ENCODE results near the gene FNDC7. TPM values are rescaled to one million over a fixed set of nuclear protein-coding genes. Genes with fewer than 3 reads are reported as not detected.

FNDC7 gene
- total RNA-seq, 1 experiment from 2014 or later = 0.05 TPM

GRCh38 chr1:108692724-108693655 is 19.7 kb upstream of the FNDC7 start:
- intact Hi-C loops (cut with micrococcal nuclease; ENCODE audit: unreplicated experiment) = no loop called here
- Histone ChIP-seq H3K27me3 (ENCODE audit: control insufficient read depth, insufficient read depth, low read length) (no peaks in the 10 kb centered on the region), H3K36me3 (ENCODE audit: control insufficient read depth, insufficient read depth, low read length) (peaks cover 36% of the 10 kb centered on the region), H3K9me3 (ENCODE audit: control insufficient read depth, insufficient read depth, low read depth, low read length) (no peaks in the 10 kb centered on the region), H3K27ac (ENCODE audit: low read length) (peak overlapping the region; percentile 95), H3K4me1 (ENCODE audit: control insufficient read depth, insufficient read depth, low read length) (peaks cover 12% of the 10 kb centered on the region), H3K4me3 (ENCODE audit: low read depth in 2 of 2, low read length in 2 of 2) (peak overlapping the region; percentile 89 to 97)
- POLR2A ChIA-PET = interaction anchor here (1.1 to 1.2 kb wide), 2 partner anchors 26 to 32 kb away, joined by 3 read pairs; partner anchors contain the start of gene HENMT1
- ATAC-seq (peak; percentile 52), DNase-seq (ENCODE audit: low read depth, low spot score) (no peak)
- no TSS peak for BruUV-seq (replicated peaks)
- no peak for TF ChIP-seq SIN3A (IDR thresholded peaks at IDR 0.05; ENCODE audit: borderline replicate concordance, insufficient read depth, low read depth, low read length)
- TF ChIP-seq, protein P1, sequence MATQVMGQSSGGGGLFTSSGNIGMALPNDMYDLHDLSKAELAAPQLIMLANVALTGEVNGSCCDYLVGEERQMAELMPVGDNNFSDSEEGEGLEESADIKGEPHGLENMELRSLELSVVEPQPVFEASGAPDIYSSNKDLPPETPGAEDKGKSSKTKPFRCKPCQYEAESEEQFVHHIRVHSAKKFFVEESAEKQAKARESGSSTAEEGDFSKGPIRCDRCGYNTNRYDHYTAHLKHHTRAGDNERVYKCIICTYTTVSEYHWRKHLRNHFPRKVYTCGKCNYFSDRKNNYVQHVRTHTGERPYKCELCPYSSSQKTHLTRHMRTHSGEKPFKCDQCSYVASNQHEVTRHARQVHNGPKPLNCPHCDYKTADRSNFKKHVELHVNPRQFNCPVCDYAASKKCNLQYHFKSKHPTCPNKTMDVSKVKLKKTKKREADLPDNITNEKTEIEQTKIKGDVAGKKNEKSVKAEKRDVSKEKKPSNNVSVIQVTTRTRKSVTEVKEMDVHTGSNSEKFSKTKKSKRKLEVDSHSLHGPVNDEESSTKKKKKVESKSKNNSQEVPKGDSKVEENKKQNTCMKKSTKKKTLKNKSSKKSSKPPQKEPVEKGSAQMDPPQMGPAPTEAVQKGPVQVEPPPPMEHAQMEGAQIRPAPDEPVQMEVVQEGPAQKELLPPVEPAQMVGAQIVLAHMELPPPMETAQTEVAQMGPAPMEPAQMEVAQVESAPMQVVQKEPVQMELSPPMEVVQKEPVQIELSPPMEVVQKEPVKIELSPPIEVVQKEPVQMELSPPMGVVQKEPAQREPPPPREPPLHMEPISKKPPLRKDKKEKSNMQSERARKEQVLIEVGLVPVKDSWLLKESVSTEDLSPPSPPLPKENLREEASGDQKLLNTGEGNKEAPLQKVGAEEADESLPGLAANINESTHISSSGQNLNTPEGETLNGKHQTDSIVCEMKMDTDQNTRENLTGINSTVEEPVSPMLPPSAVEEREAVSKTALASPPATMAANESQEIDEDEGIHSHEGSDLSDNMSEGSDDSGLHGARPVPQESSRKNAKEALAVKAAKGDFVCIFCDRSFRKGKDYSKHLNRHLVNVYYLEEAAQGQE (IDR thresholded peaks at IDR 0.05; ENCODE audit: insufficient read depth in 1 of 2, low read depth in 2 of 2, low read length in 1 of 2) = no peak
- no peak for TF ChIP-seq CTCF (IDR thresholded peaks at IDR 0.05)
- no peak for TF ChIP-seq POLR2AphosphoS5 (IDR thresholded peaks at IDR 0.05; ENCODE audit: low read depth, low read length)
- no peak for TF ChIP-seq TCF7L2 (IDR thresholded peaks at IDR 0.05; ENCODE audit: low read depth, low read length)
- CTCF ChIA-PET = no interaction called here
- in situ Hi-C loops (cut with HindIII; ENCODE audit: low pct_unique_long_range_greater_than_20kb, low sequenced_read_pairs) = no loop called here

- ATAC-seq = no peak
- DNase-seq (ENCODE audit: low read depth, low spot score) = no peak
- intact Hi-C loops (cut with micrococcal nuclease; ENCODE audit: unreplicated experiment) = no loop called here
- H3K27ac ChIP-seq (ENCODE audit: low read length) = no peak overlapping the region
- POLR2A ChIA-PET = no interaction called here
- H3K36me3 ChIP-seq (ENCODE audit: control insufficient read depth, insufficient read depth, low read length) = peaks cover 54% of the 10 kb centered on the region
- peaks cover 12% of the 10 kb centered on the region for H3K4me1 ChIP-seq (ENCODE audit: control insufficient read depth, insufficient read depth, low read length)
- in situ Hi-C loops (cut with HindIII; ENCODE audit: low pct_unique_long_range_greater_than_20kb, low sequenced_read_pairs) = no loop called here
- H3K9me3 ChIP-seq (ENCODE audit: control insufficient read depth, insufficient read depth, low read depth, low read length) = no peaks in the 10 kb centered on the region
- TF ChIP-seq, protein P1 (IDR thresholded peaks at IDR 0.05; ENCODE audit: insufficient read depth in 1 of 2, low read depth in 2 of 2, low read length in 1 of 2) = no peak
- TF ChIP-seq SIN3A (IDR thresholded peaks at IDR 0.05; ENCODE audit: borderline replicate concordance, insufficient read depth, low read depth, low read length) = no peak
- TF ChIP-seq TCF7L2 (IDR thresholded peaks at IDR 0.05; ENCODE audit: low read depth, low read length) = no peak
- no peak for TF ChIP-seq POLR2AphosphoS5 (IDR thresholded peaks at IDR 0.05; ENCODE audit: low read depth, low read length)
- TF ChIP-seq CTCF (IDR thresholded peaks at IDR 0.05) = no peak
- H3K27me3 ChIP-seq (ENCODE audit: control insufficient read depth, insufficient read depth, low read length) = no peaks in the 10 kb centered on the region
- no TSS peak for BruUV-seq (replicated peaks)
- CTCF ChIA-PET = no interaction called here
- no peak overlapping the region for H3K4me3 ChIP-seq (ENCODE audit: low read depth in 2 of 2, low read length in 2 of 2)
Measured at GRCh38 chr1:108695535-108695934, 17.2 kb upstream of the FNDC7 start.
